ENCODE data around the gene CACNB3.

The CACNB3 gene

DNA sequence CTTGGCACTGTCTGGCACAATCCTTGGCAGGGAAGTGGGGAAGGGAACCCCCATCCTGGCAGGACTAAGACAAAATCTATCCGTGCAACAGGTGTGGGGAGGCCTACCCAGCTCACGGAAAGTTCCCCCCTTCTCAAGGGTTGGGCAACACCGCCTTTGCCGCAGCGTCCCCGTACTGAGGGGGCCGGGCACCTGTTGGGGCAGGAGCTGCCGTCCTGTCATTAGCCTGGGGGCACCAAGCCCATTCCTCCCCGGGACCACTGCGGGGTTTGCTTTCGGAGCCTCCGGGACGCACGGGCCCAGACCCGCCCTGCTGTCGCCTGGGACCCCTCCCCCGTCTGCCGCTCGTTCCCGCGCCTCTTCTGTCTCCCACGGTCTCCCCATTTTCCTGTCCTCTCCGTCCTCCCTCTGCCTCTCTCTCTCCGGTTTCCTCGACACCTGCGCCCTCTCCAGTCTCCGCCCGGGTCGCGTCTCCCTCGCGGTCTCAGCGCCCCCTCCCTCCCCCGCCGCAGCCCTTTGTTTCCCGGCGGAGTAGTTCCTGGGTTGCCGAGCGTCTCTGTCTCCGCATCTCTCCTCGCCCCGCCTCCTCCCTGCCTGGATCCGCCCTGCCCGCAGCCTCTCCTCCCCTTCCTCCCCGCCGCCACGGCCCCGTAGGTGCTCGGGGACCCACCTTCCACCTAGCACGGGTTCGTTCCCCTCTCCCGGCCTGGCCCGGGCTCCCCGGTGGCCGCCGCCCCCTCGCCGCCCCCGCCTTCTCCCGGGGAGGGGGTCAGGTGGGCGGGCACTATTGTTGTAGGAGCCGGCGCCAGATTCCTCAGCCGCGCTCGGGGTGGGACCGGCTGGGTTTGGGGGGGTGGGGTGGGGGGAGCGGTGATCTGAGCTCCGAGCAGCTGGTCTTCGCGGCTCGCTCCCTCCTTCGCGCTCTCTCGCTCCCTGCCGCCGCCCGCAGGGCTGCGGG is at the start of gene CACNB3:
TSS of gene CACNB3 (plus strand) at position 624 of the 958 bp plus-strand sequence. CDS start 434 bp downstream, outside the sequence.
- peak; percentile 76 for DNase-seq (ENCODE audit: low read depth, low spot score)

DNA sequence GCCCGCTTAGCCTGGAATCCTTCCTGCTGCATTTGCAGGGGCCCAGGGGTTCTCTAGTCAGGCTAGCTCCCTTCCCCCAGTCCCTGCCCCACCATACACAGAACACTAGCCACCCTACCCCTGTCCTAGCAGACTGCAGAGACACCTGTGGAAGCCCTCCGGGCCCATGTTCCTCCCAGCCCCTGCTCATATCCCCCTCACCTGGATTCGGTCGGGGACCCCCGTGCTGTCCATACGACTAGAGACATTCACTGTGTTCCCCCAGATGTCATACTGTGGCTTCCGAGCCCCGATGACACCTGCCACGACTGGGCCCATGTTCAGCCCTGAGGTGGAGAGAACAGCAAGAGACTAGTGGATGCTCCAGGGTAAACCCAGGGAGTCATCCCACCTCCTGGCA is 49.6 kb upstream of the CACNB3 start:
- DNase-seq (ENCODE audit: low read depth, low spot score): no peak

DNA sequence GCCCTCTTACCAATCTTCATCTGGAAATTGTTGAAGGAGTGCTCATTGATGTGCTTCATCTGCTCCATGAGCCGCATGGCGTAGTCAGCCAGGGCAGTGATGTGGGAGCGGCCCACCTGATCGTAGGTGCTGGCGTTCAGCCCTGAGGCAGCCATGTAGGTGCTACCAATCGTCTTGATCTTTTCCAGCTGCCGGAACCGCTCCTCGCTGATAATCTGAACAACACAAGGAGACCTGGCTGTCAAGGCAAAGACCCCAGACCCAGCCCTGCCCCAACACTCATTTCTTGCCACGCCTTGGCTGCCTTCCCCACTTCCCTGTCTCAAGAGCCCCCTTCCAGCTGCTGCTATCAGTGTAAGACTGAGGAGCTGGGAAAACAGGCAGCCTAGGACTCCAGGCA is 47.5 kb upstream of the CACNB3 start:
- no peak for DNase-seq (ENCODE audit: low read depth, low spot score)

DNA sequence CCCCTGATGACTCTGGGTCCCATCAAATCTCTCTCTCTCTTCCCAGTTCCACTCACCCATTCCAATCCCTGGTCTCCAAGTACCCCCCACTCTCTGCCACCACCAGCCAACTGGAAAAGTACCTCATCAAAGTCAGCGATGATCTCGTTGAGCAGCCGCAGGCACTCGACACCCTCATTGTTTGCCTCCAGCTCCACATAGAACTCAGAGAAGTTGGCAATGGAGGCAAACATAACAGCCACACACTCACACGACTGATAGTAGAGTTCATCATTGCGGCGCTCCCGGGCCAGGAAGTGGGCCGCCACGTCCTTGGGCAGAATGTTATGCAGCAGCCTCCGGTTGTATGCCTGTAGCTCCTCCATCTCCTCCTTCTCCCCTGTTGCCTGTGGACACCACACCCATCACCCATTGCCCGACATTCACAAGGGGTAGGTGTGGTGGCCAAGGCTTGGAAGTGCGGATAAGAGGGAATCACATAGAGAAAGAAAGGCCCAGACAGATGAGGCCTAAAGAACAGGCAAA is 46.6 kb upstream of the CACNB3 start:
- no peak for DNase-seq (ENCODE audit: low read depth, low spot score)

DNA sequence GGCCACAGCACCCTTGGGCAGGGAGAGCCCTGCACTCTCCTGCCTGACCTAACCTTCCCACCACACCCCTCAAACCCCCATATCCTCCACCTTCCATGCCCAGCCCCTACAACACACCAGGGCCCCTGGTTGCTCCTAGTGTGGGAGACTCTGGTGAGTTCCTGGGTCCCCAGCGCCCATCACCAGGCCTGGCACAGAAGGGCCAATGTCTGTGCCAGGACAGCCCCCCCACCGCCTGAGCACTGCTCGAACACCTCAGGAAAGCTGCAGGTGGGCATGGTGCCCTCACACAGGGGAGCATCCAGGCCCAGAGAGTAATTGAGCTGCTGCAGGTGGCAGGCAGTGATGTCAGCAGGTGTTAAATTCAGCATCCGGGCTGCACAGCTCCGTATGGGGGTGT is 44.6 kb upstream of the CACNB3 start:
- no peak for DNase-seq (ENCODE audit: low read depth, low spot score)

DNA sequence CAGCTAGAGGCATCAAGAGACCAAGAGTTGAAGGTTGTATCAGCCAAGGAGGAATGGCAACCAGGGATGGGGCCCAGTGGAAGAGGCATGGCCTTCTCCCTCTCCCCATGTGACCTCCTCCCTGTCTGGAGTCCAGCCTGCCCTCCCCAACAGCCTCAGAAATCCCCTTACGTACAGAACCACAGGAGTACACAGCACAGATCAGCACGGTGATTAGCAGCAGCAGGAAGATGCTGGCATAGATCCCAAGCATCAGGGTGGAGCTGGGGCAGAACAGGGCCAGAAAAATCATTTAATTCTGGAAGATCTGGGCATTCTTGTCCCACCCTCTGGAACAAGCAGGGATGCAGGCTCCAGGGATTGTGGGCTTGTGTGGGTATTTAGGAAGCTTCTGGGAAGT is 43.8 kb upstream of the CACNB3 start:
- DNase-seq (ENCODE audit: low read depth, low spot score): no peak

DNA sequence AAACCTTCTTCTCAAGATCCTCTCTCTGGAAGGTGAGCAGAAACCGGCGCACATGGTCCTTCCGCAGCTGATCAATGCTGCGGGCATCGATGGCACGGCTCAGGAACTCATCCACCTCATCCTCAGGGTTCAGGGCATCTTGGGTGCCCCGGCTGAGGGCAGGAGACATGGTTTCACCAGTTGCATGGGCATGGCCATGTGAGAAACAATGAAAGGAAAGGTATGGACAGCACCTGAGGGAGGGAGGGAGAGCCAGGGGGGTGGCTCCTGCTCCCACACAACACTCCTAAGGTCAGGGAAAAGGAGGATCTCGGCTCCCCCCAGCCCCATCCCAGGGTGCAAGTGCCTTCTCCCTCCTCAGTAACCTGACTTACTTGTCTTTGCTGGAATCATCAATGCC is 43.0 kb upstream of the CACNB3 start:
- DNase-seq (ENCODE audit: low read depth, low spot score): no peak

DNA sequence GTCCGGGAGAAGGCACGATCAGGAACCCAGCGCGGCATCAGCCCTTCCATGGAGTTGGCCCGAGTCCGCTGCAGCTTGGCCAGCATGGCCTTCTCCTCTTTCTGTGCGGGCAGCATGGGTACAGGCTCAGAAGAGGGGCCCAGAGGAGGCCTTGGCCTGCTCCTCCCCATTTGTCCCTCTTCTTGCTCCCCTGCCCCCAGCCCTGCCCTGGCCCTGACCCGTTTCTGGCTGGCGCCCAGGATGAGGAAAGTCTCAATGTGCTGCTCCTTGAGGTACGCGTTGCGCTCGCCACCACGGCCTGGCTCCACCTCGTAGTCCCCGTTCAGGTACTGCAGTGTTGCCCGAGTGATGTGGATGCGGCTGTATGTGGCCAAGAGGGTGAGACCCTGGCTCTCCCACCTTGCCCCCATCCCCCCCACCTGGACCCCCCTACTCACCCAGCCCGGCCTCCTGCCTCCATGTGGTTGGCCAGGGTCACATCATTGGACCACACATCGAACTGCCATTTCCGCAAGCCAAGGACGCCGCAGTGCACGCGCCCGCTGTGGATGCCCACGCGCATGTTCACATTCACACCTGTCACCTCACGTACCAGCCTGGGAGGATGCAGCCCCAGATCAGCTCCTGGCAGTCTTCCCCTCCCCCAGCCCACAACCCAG is 42.2 kb upstream of the CACNB3 start:
- DNase-seq (ENCODE audit: low read depth, low spot score): no peak

DNA sequence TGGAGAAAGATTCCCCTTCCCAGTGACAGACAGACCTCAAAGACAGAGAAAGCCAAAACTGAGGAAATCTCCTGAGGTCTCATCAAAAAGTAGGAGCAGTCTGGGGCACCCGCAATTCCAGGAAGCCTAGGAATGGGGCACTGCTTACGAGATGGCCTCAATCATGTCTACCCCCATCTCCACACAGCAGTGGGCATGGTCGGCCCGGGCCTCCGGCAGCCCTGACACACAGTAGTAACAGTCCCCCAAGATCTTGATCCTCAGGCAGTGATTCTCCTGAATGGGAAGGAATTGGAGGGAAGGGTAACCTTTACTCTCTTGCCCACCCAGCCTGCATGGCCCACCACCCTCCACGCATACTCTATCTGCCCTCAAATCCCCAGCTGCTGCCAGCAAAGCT is 41.3 kb upstream of the CACNB3 start:
- DNase-seq (ENCODE audit: low read depth, low spot score): no peak

DNA sequence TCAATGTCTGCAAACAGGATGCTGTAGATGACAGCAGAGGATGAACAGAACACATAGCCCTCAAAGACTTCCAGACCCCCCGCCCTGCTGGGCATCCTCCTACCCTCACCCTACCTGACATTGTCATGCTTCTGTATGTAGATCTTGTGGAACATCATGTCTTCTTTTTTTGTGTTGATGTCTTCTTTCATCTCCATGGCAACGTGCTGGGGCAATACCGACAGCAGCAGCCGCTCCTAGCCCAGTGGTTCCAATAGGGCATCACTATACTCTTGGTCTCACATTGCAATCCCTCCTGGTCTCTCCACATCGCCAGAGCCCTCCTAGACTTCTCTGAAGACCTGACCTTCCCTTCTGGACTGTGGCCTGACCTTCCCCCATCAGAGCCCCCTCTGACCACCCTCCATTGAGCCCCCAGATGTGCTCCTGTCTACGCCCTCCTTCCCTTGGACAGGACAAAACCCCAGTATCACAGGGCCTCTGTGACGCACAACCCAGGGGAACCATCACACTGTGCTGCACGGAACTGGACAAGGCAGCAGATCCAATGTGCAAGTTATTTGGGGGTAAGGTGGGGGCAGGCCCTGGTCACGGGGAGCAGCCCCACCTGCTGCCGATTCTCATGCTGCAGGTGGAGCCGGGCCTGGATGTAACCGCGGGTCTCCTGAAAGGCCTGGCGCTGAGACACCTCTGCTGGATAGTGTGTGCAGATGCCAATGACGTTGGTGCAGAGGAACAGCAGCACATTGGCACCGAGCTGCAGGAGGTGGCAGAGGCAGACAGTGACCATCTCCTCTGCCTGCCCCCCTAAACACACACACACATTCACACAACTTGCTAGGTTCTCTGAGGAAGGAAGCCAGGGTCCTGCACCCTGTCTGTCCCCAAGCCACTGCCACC is 40.5 kb upstream of the CACNB3 start:
- no peak for DNase-seq (ENCODE audit: low read depth, low spot score)

DNA sequence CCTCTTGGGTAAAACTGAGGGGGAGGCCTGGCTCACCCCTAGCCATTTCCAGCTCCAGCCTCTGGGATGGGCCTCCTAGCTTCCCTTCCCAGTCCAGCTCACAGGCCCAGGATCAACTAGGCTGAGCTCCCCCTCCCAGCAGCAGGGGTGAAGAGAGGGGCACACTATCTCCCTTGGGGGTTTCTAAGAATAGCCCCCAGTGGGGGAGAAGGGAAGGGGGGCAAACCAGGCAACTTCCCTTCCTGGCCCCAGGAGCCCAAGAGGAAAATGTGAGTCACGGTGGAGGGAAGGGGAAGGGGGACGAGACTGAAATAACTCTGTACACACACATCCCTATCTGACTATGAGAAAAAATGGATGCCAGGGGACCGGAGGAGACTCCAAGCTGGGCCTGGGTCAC is 38.4 kb upstream of the CACNB3 start:
- DNase-seq (ENCODE audit: low read depth, low spot score): no peak

DNA sequence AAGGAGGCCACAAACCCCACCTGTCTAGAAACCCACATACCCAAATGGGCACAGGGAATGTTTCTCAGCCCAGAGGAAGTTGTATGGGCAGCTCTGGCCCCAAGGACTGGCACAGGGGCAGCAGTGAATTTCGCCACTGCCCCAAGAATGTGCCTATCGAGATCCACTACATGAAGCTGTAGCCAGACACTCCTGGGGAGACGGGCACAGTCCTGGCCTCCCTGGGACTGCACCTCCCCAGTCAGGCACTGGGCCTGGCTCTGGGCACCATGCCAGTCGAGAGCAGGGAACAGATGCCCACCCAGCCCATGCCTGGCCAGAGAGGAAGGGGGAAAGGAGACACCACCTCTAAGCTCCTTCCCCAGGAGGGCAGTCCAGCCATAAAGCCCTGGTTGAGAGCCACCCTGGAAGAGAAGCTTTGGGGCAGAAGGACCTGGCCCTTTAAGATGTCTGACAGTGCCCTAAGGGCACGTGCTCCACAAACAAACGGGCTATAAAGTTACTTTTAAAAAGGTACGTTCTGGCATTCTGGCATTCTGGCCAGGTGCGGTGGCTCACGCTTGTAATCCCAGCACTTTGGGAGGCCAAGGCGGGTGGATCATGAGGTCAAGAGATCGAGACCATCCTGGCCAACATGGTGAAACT is 37.8 kb upstream of the CACNB3 start:
- DNase-seq (ENCODE audit: low read depth, low spot score): no peak

DNA sequence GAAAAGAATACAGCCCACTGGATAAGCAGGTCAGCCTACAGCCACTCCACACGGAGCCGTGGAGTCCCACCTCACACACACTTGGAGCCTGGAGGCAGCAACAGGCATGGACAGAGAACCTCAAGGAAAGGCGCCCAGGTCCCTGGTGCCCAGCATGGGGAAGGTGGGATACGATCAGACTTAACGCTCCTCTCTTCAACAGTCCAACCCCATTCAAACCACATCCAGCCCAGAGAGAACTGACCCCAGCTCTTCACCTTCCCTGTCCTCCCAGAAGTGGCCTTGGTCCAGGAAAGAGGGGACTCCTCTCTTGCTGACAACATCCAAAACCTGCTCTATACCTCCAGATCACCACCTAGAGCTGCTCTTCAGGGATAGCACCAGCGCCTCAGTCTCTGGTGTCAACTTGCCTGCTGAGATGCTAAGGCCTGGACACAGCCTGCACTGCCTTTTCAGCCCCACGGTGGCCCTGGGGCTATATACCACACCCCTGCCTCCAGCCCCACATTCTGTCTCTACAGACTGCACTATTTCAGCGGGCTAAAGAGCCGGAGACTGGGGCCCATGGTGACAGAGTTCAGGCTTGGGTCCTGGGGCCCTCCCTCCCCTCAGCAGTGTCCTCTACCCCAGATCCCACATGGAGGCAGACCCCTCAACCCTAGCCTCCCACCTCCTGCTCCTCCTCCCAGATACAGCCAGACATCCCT is 36.4 kb upstream of the CACNB3 start:
- DNase-seq (ENCODE audit: low read depth, low spot score): peak; percentile 46

DNA sequence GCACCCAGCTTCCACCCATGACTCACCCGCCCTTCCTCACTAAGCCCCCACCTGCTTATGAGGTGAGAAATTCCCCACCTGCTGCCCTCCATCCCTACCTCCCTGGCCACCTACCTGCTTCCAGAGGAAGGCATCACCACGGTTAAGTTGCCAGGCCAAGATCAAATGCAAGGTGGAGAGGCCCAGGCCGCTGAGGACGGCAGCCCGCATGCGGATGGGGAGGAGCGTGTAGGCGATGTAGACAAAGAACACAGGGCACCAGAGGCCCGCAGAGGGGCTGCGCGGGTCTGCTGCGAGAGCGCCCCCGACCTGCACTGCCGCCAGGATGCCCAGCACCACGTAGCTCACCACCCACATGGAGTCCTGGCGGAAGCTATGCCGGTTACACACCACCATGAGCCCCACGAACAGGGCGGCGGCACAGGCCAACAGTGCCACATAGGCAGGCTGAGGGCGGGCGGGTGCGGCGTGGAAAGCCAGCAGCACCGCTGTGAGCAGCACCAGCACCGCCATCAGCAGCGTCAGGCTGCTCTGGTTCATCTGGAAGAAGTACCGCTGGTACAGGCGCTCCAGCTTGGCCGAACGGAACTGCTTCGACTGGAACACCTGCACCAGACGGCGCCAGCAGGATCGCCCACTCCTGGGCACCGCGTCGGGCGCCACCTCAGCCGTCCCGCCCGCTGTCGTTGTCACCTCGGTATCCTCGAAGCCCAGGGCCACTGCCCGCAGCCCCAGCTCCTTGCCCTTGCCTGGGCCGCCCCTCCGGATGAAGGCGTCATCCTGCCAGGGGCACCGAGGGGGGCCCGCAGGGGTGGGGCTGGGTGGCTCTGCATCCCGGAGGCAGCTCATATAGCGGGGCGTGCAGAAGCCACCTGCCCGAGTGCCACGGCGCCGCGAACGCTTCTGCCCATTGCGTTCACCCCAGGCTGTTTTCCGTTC is 35.6 kb upstream of the CACNB3 start:
- no peak for DNase-seq (ENCODE audit: low read depth, low spot score)

DNA sequence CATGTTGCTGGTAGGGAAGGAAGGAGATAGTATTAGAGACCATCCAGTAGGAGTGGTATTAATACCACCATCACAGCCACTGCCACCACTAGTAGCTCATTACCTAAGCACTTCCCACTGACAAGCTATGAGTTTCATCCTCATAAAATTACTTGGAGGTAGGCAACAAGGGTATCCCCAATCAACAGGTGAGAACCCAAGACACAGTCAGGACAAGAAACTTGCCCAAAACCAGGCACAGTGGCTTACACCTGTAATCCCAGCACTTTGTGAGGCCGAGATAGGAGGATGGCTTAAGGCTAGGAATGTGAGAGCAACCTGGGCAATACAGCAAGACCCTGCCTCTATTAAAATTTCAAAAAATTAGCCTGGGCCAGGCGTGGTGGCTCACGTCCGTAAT is 34.9 kb upstream of the CACNB3 start:
- no peak for DNase-seq (ENCODE audit: low read depth, low spot score)

DNA sequence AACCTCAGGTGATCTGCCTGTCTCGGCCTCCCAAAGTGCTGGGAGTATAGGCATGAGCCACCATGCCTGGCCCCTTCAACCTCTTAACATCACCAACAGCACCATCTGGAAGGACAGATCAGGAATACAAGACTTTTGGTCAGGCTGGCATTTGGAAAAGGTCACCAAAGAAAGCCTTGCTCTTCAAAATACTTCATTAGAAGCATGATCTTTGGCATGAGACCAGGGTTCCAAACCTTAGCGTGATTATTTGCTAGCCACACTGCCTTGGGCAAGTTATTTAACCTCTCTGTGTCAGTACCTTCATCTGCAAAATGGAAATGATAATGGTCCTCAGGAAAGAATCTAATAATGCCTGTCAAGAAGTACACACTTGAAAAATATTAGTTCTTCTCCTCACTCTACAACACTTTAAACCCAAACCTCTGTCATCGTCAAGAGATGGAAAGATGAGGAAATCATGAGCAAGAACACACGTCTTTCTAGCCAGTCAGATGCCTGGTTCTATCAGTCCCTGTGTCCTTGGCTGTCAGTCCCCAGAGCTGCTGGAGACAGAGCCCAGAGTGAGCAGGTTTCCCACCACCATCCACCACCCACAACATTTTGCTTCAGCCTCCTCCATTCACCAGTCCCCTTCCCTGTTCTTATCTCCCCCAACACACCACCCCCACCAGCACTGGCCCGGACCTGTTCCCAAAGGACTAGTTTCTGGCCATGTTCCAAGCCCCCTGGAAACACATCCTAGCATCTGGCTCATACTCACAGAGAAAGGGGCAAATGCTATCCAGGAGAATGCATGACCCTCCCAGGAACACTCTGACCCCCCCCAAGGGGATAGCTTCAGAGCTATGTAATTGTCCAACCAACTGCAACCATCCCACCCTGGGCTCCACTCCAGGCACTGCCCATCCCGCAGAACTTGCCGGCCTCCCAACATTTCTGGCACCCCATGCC is 31.4 kb upstream of the CACNB3 start:
- no peak for DNase-seq (ENCODE audit: low read depth, low spot score)

DNA sequence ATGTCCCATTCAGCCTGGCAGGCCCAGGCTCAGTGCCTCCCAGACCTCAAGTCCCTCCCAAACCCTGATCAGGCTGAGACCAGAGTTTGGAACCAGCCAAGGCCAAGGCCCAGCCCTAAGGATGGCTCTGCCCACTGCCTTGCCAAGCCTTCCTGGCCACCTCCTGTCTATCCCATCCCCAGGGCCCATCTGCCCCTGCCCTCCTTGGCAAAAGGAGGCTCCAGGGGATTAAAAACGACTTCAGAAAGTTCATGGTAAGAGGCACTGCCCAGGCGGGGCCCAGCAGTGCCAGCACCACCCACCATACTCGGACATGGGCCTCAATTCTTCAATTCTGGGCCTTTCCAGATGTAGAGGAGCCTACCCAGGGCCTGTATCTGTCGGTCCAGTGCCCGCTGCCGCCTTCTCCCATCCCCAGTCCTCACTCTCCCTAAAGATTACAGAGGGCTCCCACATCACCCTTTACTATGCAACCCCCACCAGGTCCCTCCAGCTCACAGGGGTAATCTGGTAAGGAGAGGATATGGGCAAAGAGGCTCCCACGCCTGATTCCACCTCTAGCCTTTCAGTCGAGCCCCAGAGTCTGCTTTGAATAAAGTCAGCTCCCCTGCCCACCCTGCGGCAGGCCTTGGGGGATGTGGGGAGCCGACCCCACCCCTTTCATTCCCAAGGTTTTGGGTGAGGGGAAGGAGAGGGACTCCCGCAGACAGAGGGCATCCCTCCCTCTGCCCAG is 30.3 kb upstream of the CACNB3 start:
- DNase-seq (ENCODE audit: low read depth, low spot score): no peak

DNA sequence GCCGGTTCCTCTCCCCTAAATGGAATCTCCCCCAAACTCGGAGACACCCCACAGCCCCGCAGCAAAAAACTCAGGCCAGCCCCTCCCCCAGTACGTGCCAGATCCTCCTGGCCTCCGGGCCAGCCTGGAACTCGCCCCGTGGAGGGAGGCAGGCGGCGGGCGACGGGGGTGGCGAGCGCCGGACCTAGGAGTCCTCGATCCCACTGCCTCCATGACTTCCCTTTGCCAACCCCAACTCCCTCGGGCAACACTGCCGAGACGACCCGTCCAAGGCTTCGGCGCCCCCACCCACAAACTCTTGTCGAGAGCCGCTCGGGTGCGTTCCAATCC is 29.8 kb upstream of the CACNB3 start:
- no peak for DNase-seq (ENCODE audit: low read depth, low spot score)

Data from ELF-1 (cell line).